Activated CD4-positive, alpha-beta T cell treated with anti-CD3 and anti-CD28 coated beads for 36 hours (primary cell): ENCODE data around the gene TTC28. TPM values are rescaled to one million over a fixed set of nuclear protein-coding genes. Genes with fewer than 3 reads are reported as not detected.

Experiments
- ATAC-seq: fragments of 200-7000 bp; cut with Tn5 transposase; one replicate; pipeline ENCODE4 v1.10.0; 2021; ENCODE audit warnings: mild to moderate bottlenecking, moderate library complexity
- CTCF ChIA-PET: fragments of 350-600 bp; sonication (Branson Sonifier 250); formaldehyde crosslinking; loops from one replicate; lab custom pipeline; 2021; ENCODE audit warnings: antibody characterized with exemption; lab: Charles Lee
- POLR2A ChIA-PET: fragments of 350-600 bp; sonication (Branson Sonifier 250); formaldehyde crosslinking; loops from one replicate; lab custom pipeline; 2021; ENCODE audit warnings: antibody characterized with exemption, inconsistent platforms; lab: Charles Lee
- DNase-seq: peaks from one replicate; pipeline ENCODE4 v3.0.0-alpha.2; 2020
- H3K27ac Mint-ChIP-seq: one replicate; pipeline ENCODE4 v1.8.0; 2021; ENCODE audit warnings: mixed read lengths
- H3K27me3 Mint-ChIP-seq: one replicate; pipeline ENCODE4 v1.8.0; 2021; ENCODE audit warnings: mixed read lengths
- H3K36me3 Mint-ChIP-seq: one replicate; pipeline ENCODE4 v1.8.0; 2021; ENCODE audit warnings: low read depth, mixed read lengths
- H3K4me1 Mint-ChIP-seq: one replicate; pipeline ENCODE4 v1.8.0; 2021; ENCODE audit warnings: mixed read lengths
- H3K4me3 Mint-ChIP-seq: one replicate; pipeline ENCODE4 v1.8.0; 2021; ENCODE audit warnings: mild to moderate bottlenecking, moderate library complexity, mixed read lengths
- H3K9me3 Mint-ChIP-seq: one replicate; pipeline ENCODE4 v1.8.0; 2021; ENCODE audit warnings: low read depth, mixed read lengths
- intact Hi-C, 2 experiments: fragments of 100-400 bp; cut with DNase I in 1 of 2; cut with micrococcal nuclease in 1 of 2; formaldehyde crosslinking; loops; one replicate each; pipeline versions ENCODE4 v1.14.2 to v1.15.1; 2022 to 2024; cut with DNase I, micrococcal nuclease
- total RNA-seq, 2 experiments: library from RNA; stranded (reverse); gene quantifications; one replicate each; pipeline ENCODE4 v1.2.3, GENCODE V29; 2021

The TTC28 gene
- total RNA-seq, 2 experiments from 2014 or later: 1.0 to 1.4 TPM

GRCh38 chr22:28143241-28143865, 536.3 kb downstream of the TTC28 start:
- Mint-ChIP-seq H3K36me3 (no peaks in the 10 kb centered on the region), H3K9me3 (no peaks in the 10 kb centered on the region), H3K4me3 (no peak overlapping the region), H3K27me3 (no peaks in the 10 kb centered on the region), H3K27ac (no peak overlapping the region), H3K4me1 (no peaks in the 10 kb centered on the region)
- intact Hi-C loops: no loop called here
- CTCF ChIA-PET: interaction anchor here (0.5 kb wide), 1 partner anchor 112 kb away, joined by 4 read pairs; no protein-coding TSS in a partner anchor
- DNase-seq (no peak), ATAC-seq (no peak)
- POLR2A ChIA-PET: no interaction called here

GRCh38 chr22:28142361-28142961, 537.2 kb downstream of the TTC28 start:
- intact Hi-C loops: no loop called here
- Mint-ChIP-seq H3K9me3 (no peaks in the 10 kb centered on the region), H3K27ac (no peak overlapping the region), H3K36me3 (no peaks in the 10 kb centered on the region), H3K4me3 (no peak overlapping the region), H3K4me1 (no peaks in the 10 kb centered on the region), H3K27me3 (no peaks in the 10 kb centered on the region)
- ChIA-PET POLR2A (no interaction called here), CTCF (no interaction called here)
- ATAC-seq (no peak), DNase-seq (no peak)

DNA sequence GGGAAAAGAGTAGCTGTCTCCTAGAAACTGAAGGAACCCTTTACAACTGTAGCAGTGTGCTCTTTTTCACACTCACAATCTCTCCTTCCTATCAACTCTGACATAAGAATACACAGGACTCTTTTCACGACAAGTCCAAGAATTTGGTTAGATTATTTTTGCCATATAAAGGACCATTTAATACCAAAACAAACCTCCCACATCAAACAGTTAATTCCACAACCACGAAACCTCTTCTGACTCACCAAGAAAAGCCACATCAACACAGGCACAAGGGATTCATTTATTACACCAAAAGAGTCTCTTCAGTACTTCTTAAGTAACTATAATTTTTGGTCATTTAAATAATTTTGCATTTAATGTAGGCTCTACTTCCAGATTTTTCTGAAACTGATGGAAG, 538.0 kb downstream of the TTC28 start:
- Mint-ChIP-seq H3K4me1 (no peaks in the 10 kb centered on the region), H3K27ac (no peak overlapping the region), H3K27me3 (no peaks in the 10 kb centered on the region), H3K9me3 (no peaks in the 10 kb centered on the region), H3K36me3 (no peaks in the 10 kb centered on the region), H3K4me3 (no peak overlapping the region)
- no peak for ATAC-seq
- no peak for DNase-seq
- ChIA-PET CTCF (no interaction called here), POLR2A (no interaction called here)
- intact Hi-C loops: no loop called here

GRCh38 chr22:28139961-28140360, 539.7 kb downstream of the TTC28 start:
- POLR2A ChIA-PET: no interaction called here
- no peak overlapping the region for H3K27ac Mint-ChIP-seq
- no peak for ATAC-seq
- no peak for DNase-seq
- no peak overlapping the region for H3K4me3 Mint-ChIP-seq
- no peaks in the 10 kb centered on the region for H3K27me3 Mint-ChIP-seq
- no peaks in the 10 kb centered on the region for H3K4me1 Mint-ChIP-seq
- intact Hi-C loops: no loop called here
- CTCF ChIA-PET: interaction anchor here (0.8 kb wide), 1 partner anchor 43 kb away, joined by 4 read pairs; no protein-coding TSS in a partner anchor
- no peaks in the 10 kb centered on the region for H3K9me3 Mint-ChIP-seq
- H3K36me3 Mint-ChIP-seq: no peaks in the 10 kb centered on the region

GRCh38 chr22:28139516-28139915, 540.1 kb downstream of the TTC28 start:
- Mint-ChIP-seq H3K27ac (no peak overlapping the region), H3K4me3 (no peak overlapping the region), H3K4me1 (no peaks in the 10 kb centered on the region), H3K36me3 (no peaks in the 10 kb centered on the region), H3K27me3 (no peaks in the 10 kb centered on the region), H3K9me3 (no peaks in the 10 kb centered on the region)
- no peak for ATAC-seq
- ChIA-PET POLR2A (no interaction called here), CTCF (interaction anchor here (0.8 kb wide), 1 partner anchor 44 kb away, joined by 4 read pairs; no protein-coding TSS in a partner anchor)
- intact Hi-C loops: no loop called here
- no peak for DNase-seq

- no peak overlapping the region for H3K27ac Mint-ChIP-seq
These were observed 542.6 kb downstream of the TTC28 start for GRCh38 chr22:28137036-28137435.

DNA sequence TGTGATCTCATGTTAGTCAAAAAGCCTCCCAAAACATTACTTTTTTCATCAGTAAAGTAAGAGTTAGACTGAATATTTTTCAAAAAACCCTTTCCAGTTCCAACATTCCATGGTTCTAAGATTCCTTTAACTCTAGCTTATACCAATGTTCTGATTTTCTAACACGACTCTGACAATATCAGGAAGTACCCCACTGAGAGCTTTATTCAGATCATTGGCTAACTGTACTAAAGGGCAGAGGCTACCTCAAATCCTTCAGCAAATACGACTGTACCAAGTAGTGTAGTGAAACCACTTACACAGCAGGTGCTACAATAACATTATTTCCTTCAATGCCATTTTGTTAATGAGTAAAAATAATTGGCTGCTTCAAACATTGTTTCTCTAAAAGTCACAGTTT, 547.2 kb downstream of the TTC28 start:
- H3K4me3 Mint-ChIP-seq: no peak overlapping the region
- H3K27me3 Mint-ChIP-seq: peaks cover 2% of the 10 kb centered on the region
- no peaks in the 10 kb centered on the region for H3K9me3 Mint-ChIP-seq
- POLR2A ChIA-PET: no interaction called here
- CTCF ChIA-PET: no interaction called here
- H3K4me1 Mint-ChIP-seq: no peaks in the 10 kb centered on the region
- intact Hi-C loops: no loop called here
- no peak overlapping the region for H3K27ac Mint-ChIP-seq
- H3K36me3 Mint-ChIP-seq: no peaks in the 10 kb centered on the region
- DNase-seq (no peak), ATAC-seq (no peak)

More at GRCh38 chr22:28137036-28137435, 542.6 kb downstream of the TTC28 start:
- H3K27me3 Mint-ChIP-seq: no peaks in the 10 kb centered on the region
- intact Hi-C loops: no loop called here
- no peaks in the 10 kb centered on the region for H3K4me1 Mint-ChIP-seq
- ChIA-PET CTCF (no interaction called here), POLR2A (no interaction called here)
- no peaks in the 10 kb centered on the region for H3K36me3 Mint-ChIP-seq
- DNase-seq (no peak), ATAC-seq (no peak)
- no peak overlapping the region for H3K4me3 Mint-ChIP-seq
- no peaks in the 10 kb centered on the region for H3K9me3 Mint-ChIP-seq

- ATAC-seq: no peak
- Mint-ChIP-seq H3K4me1 (no peaks in the 10 kb centered on the region), H3K4me3 (no peak overlapping the region), H3K9me3 (no peaks in the 10 kb centered on the region), H3K36me3 (no peaks in the 10 kb centered on the region), H3K27me3 (peaks cover 2% of the 10 kb centered on the region), H3K27ac (no peak overlapping the region)
- intact Hi-C loops: no loop called here
- no peak for DNase-seq
- POLR2A ChIA-PET: no interaction called here
- CTCF ChIA-PET: no interaction called here
These were observed 550.2 kb downstream of the TTC28 start for GRCh38 chr22:28129319-28129962.

- Mint-ChIP-seq H3K27me3 (peaks cover 5% of the 10 kb centered on the region), H3K4me3 (no peak overlapping the region), H3K9me3 (no peaks in the 10 kb centered on the region), H3K4me1 (no peaks in the 10 kb centered on the region), H3K36me3 (no peaks in the 10 kb centered on the region), H3K27ac (no peak overlapping the region)
- ATAC-seq (no peak), DNase-seq (no peak)
- intact Hi-C loops: no loop called here
- ChIA-PET CTCF (no interaction called here), POLR2A (no interaction called here)
These were observed 550.8 kb downstream of the TTC28 start for GRCh38 chr22:28128827-28129226.

DNA sequence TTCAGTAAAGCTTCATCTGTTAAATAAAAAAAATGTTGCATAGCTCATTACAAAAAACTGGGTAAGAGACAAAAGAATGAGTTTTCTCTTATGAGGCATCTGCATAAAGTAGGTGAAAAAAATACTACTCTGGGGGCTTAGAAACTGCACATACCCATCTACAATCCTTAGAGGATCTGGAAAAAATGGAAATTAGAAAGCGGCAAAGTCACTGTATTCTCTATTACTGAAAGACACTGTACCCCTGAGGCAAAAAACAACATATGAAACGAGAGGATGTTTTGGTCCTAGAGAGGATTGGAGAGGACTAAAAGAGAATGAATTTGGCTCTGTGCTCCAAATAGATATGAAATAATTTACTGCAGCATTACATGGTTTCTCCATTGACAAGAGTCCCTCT, 553.8 kb downstream of the TTC28 start:
- DNase-seq (no peak), ATAC-seq (no peak)
- intact Hi-C loops: no loop called here
- Mint-ChIP-seq H3K9me3 (no peaks in the 10 kb centered on the region), H3K4me1 (no peaks in the 10 kb centered on the region), H3K27me3 (peaks cover 3% of the 10 kb centered on the region), H3K36me3 (no peaks in the 10 kb centered on the region), H3K4me3 (no peak overlapping the region), H3K27ac (no peak overlapping the region)
- CTCF ChIA-PET: no interaction called here
- POLR2A ChIA-PET: no interaction called here

GRCh38 chr22:28123989-28124766, 555.5 kb downstream of the TTC28 start:
- ChIA-PET CTCF (interaction anchor here (1.2 kb wide), 1 partner anchor 15 kb away, joined by 3 read pairs; no protein-coding TSS in a partner anchor), POLR2A (interaction anchor here (0.7 kb wide), 1 partner anchor 626 kb away, joined by 7 read pairs; no protein-coding TSS in a partner anchor)
- intact Hi-C loops: no loop called here
- no peaks in the 10 kb centered on the region for H3K4me1 Mint-ChIP-seq
- H3K27ac Mint-ChIP-seq: no peak overlapping the region
- DNase-seq (no peak), ATAC-seq (no peak)
- H3K9me3 Mint-ChIP-seq: no peaks in the 10 kb centered on the region
- H3K36me3 Mint-ChIP-seq: no peaks in the 10 kb centered on the region
- H3K27me3 Mint-ChIP-seq: peaks cover 3% of the 10 kb centered on the region
- H3K4me3 Mint-ChIP-seq: no peak overlapping the region
